Activated CD4-positive, alpha-beta T cell treated with anti-CD3 and anti-CD28 coated beads, Interleukin-2, Interleukin-4, amounts not matched to agents 100 ng/mL and 50 ng/mL, durations not matched to agents 16 hours and 8 hours (primary cell): Measurements from ENCODE around the gene MYH7B.

Experiments
- DNase-seq: peaks from one replicate; pipeline ENCODE4 v3.0.0-alpha.2; 2020; ENCODE audit warnings: low spot score

Gene MYH7B

DNA sequence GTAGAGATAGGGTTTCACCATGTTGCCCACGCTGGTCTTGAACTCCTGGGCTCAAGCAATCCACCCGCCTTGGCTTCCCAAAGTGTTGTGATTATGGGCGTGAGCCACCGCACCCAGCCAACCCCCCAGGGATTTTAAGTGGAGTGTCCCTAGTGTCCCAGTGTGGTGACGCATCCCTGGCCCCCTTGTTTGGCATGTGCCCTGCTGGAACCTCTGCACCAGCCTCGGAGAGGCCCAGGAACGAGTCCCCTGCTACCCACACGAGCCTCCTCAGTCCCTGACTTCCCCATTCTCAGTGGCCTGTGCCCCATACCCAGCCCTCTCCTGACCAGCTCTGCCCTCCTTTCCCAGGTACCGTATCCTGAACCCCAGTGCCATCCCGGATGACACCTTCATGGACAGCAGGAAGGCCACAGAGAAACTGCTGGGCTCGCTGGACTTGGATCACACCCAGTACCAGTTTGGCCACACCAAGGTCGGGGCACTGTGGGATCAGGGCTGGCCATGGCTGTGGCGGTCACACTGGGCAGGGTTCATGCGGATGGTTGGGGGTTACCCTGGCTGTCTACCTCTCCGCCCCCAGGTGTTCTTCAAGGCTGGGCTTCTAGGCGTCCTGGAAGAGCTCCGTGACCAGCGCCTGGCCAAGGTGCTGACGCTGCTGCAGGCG, 37.2 kb downstream of the MYH7B start:
- no peak for DNase-seq

DNA sequence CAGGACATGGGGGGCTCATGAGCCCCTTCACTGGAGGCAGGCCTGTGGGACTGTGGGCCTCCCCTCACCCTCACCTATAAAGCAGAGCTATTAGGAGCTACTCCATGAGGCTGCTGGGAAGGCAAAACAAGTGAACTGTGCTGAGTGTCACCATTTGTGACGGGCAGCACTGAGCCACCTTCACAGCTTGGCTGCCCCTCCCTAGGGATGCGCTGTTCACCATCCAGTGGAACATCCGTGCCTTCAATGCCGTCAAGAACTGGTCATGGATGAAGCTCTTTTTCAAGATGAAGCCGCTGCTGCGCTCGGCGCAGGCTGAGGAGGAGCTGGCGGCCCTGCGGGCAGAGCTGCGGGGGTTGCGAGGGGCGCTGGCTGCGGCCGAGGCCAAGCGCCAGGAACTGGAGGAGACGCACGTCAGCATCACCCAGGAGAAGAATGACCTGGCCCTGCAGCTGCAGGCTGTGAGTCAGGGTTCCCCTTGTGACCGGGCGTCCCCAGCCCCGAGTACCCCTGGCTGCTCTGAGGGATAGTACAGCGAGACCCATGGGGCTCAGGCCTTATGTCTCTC, 38.4 kb downstream of the MYH7B start:
- DNase-seq = no peak

DNA sequence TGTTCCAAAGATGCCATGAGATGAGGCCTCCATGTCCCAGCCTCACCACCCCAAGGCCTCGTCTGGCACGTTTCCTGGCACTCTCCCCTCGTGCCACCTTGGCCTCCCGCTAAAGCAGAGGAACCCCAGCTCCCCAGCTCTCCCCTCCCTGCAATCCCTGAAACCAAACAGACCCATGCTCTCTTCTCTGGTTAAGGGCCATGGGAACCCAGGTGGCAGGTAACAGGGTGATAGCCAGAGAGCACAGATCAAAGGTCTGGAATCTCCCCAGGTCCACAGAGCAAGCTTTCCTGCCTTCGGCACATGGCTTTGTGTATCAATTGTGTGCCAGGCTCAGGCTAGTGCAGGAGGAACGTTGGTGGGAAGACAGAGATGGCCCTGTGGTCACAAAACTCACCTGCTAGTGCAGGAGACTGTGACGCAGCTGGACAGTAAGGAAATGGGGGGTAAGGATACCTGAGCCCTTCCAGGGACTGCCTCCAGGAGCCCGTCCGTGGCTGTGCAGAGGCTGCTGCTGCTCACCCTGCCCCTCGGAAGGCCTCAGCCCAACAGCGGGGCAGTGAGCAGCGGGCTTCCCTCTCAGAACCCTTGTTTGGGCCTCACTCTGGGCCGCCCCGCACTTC, 39.0 kb downstream of the MYH7B start:
- no peak for DNase-seq

GRCh38 chr20:34995192-34995591, 39.5 kb downstream of the MYH7B start:
- DNase-seq = no peak

GRCh38 chr20:34995696-34996095, 40.0 kb downstream of the MYH7B start:
- no peak for DNase-seq

DNA sequence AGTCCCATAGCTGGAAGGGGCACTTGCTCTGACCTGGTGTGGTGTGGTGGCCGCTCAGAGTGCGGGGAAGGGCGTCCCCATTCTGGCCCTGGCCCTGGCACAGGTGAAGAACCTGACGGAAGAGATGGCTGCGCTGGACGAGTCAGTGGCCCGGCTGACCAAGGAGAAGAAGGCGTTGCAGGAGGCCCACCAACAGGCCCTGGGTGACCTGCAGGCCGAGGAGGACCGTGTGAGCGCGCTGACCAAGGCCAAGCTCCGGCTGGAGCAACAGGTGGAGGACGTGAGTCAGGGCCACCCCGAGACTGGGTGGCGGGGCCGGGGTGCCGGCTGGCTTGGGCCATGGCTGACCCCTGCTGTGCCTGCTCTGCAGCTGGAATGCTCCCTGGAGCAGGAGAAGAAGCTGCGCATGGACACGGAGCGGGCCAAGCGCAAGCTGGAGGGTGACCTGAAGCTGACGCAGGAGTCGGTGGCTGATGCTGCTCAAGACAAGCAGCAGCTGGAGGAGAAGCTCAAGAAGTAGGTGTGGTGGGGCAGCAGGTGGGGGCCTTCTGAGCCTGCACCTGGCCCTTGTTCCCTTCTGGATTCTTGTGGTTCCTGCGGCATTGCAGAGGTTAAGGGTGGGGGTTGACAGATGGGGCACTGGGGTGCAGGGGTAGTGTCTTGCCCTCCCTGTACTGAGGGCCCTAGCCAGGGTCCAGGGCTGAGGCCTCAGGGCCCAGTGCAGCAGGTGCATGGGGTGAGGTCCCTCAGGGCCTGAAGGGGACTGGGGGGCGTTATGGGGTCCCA, 40.8 kb downstream of the MYH7B start:
- no peak for DNase-seq

DNA sequence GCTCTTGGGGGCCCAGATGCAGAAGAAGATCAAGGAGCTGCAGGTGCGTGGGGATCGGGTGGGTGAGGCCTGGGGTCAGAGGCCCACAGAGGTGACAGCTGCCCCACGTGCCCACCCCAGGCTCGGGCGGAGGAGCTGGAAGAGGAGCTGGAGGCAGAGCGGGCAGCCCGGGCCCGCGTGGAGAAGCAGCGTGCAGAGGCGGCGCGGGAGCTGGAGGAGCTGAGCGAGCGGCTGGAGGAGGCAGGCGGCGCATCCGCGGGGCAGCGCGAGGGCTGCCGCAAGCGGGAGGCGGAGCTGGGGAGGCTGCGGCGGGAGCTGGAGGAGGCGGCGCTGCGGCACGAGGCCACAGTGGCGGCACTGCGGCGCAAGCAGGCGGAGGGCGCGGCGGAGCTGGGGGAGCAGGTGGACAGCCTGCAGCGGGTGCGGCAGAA, 41.5 kb downstream of the MYH7B start:
- DNase-seq = no peak

DNA sequence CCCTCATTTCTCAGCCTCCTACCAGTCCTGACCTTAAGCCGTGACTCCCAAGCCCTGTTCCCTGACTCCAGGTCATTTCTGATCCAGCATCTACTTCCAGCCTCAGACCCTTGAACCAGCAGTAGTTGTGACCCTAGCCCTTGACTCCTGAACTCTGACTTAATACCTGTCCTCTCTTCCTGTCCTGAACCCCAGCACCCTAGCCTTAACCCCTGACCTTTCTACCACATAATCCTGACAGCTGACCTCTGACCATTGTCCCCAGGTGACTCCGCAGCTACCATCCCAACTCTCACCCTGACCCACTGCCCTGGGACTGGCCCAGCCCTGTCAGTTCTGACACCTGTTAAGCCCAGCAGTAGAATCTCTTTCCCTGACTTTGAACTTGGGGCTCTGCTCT, 42.1 kb downstream of the MYH7B start:
- no peak for DNase-seq

DNA sequence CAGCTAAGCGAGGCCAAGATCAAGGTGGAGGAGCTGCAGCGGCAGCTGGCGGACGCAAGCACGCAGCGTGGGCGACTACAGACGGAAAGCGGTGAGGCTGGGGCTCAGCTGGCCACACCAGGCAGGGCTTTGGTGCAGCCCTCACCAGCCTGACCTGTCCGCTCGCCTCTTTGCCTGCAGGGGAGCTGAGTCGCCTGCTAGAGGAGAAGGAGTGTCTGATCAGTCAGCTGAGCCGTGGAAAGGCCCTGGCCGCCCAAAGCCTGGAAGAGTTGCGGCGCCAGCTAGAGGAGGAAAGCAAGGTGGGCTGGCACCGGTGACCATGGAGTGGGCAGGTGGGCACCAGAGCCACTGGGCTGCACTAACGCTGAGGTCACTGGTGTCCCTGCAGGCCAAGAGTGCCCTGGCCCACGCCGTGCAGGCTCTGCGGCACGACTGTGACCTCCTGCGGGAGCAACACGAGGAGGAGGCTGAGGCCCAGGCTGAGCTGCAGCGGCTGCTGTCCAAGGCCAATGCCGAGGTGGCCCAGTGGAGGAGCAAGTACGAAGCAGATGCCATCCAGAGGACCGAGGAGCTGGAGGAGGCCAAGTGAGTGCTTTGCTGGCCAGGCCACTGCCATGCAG, 42.8 kb downstream of the MYH7B start:
- no peak for DNase-seq

DNA sequence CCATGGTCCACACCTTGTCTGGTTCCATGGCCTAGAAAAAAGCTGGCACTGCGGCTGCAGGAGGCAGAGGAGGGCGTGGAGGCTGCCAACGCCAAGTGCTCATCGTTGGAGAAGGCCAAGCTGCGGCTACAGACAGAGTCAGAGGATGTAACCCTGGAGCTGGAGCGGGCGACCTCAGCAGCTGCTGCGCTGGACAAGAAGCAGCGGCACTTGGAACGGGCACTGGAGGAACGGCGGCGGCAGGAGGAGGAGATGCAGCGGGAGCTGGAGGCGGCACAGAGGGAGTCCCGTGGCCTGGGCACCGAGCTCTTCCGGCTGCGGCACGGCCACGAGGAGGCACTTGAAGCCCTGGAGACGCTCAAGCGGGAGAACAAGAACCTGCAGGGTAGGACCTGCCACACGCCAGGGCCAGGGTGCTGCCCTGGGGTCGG, 43.4 kb downstream of the MYH7B start:
- DNase-seq = no peak

GRCh38 chr20:34999782-35000181, 44.1 kb downstream of the MYH7B start:
- DNase-seq = no peak

- DNase-seq = no peak
Measured at GRCh38 chr20:35000311-35000921, 44.7 kb downstream of the MYH7B start.

GRCh38 chr20:35000922-35001595, 45.4 kb downstream of the MYH7B start:
- DNase-seq = no peak

- no peak for DNase-seq
Measured at GRCh38 chr20:35001596-35002362, 46.1 kb downstream of the MYH7B start.

- DNase-seq = no peak
Measured at GRCh38 chr20:35002426-35003210, 47.0 kb downstream of the MYH7B start.

DNA sequence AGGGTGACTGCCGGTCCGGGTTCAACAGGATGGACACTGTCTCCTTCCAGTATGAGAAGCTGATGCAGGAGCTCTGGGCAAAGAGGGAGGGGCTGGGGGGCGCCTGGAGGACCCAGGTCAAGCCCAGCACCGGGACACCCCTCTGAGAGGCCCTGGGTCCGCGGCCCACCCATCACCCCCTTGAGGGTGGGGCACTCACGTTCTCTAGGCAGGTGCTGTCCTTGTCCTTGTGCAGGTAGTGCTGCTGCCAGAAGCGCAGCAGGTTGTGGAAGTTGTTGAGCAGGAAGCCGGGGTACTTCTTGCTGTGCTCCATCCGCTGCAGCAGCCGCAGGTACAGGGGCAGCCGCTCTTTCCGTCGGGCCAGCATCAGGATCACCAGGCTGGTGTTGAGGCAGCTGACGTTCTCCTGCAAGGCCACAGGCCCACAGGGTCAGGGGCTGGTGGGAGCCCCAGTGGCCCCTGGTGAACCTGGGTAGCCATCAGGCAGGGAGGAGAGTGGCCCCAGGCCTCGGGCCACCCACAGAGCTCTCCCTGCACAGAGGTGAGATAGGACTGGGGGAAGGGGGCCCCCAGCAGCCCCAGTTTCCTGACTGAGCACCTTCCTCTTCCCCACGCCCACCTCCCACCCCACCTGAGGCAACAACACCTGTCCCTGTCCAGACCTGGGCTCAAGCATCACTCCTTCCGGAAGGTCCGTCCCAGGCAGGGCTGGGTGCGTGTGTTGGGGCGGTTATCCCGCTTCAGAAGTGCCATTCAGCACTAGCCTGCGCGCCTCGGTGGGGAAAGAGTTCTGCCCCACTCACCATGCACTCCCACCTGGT, 47.8 kb downstream of the MYH7B start:
- no peak for DNase-seq

GRCh38 chr20:35004051-35004725, 48.5 kb downstream of the MYH7B start:
- DNase-seq = no peak

- no peak for DNase-seq
Measured at GRCh38 chr20:35004749-35005462, 49.2 kb downstream of the MYH7B start.
